ENCODE data around the gene CRYGN. TPM values are rescaled to one million over a fixed set of nuclear protein-coding genes. Genes with fewer than 3 reads are reported as not detected.

The CRYGN gene
- total and polyA plus RNA-seq, 2 experiments from 2014 or later = 0.59 to 1.5 TPM

DNA sequence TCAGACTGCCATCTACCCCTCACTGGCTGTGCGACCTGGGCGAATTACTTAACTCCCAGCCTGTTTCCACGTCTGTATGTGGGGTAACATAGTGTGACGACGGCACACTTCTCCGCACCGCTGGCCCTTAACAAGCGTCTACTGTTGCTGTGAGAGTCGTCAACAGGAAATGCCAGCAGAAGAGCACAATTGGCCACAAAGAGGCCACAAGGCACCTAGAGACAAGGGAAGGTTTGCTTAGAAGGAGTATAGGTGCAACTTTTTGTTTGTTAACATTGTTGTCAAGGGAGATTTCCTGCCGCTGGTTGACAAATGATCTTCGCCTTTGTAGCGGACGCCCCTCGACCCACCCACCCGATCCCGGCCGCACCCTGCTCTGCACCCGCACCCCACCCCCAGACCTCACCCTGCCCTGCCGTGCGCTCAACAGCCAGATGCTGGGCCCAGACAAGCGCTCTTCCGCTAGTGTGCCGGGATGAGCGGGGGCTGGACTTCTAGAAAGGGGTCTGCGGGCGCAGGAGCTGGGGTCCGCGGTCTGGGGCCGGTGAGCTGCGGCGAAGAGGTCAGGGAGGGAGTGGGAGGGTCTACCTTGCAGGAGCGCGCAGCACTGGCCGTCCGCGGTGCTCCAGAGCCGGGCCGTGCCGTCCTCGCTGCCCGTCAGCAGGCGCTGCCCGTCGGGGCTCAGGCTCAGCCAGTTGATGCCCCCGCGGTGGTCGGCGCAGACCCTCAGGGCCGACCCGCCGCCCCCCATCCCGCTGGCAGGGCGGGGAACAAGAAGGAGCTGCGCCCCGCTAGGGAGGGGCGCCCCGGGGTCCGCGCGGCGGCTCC, 30.9 kb downstream of the CRYGN start (continued):
- TF ChIP-seq ETS1 (IDR thresholded peaks at IDR 0.05) = no peak
- no peak for TF ChIP-seq ZNF114 (CRISPR knock-in tag; IDR thresholded peaks at IDR 0.05)
- TF ChIP-seq STAT1 (IDR thresholded peaks at IDR 0.05; ENCODE audit: unreplicated experiment) = no peak

DNA sequence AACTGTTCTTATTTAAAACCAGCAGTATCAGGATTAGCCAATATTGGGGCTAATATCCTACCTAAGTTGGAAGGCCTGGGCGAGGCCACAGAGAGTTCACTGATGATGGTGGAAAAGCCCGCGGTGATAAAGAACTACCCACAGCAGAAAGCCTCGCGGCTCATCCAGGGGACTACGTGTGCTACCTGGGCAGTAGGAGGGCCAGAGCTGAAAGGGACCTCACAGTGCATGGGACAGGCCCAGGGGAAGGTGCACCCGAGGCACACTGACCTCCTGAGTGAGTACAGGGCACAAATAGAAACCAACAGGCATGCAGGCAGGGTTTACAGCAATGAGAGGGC, 31.5 kb downstream of the CRYGN start:
- no peaks in the 10 kb centered on the region for H3K9me2 ChIP-seq (ENCODE audit: insufficient read depth)
- H3K4me3 Mint-ChIP-seq = peak overlapping the region; percentile 77
- H3F3A ChIP-seq (replicated peaks; ENCODE audit: low read depth) = peaks cover 4% of the 10 kb centered on the region; the same call in 1 of the 2 replicates
- TF ChIP-seq EZH2 (IDR thresholded peaks at IDR 0.05; ENCODE audit: low read depth, unreplicated experiment) (no peak), ETS1 (IDR thresholded peaks at IDR 0.05) (no peak), CTCF (conservative IDR thresholded peaks at IDR 0.05; ENCODE audit: low read depth in 2 of 2) (no peak), ZNF331 (CRISPR knock-in tag; IDR thresholded peaks at IDR 0.05; ENCODE audit: low read depth) (no peak), ZNF114 (CRISPR knock-in tag; IDR thresholded peaks at IDR 0.05) (no peak), POLR2AphosphoS5 (IDR thresholded peaks at IDR 0.05; ENCODE audit: low read depth) (no peak), STAT1 (IDR thresholded peaks at IDR 0.05; ENCODE audit: unreplicated experiment) (no peak)
- no peaks in the 10 kb centered on the region; the same call in 1 of the 2 replicates for H3K79me2 ChIP-seq (replicated peaks; ENCODE audit: insufficient read depth)
- ATAC-seq = peak; percentile 3
- H2AFZ ChIP-seq = no peak overlapping the region
- H3K27me3 ChIP-seq (ENCODE audit: insufficient read depth) = peaks cover 29% of the 10 kb centered on the region
- H3K4me1 Mint-ChIP-seq = peaks cover 38% of the 10 kb centered on the region
- no peak overlapping the region for H3K27ac ChIP-seq (ENCODE audit: low read depth)
- no peak for DNase-seq (ENCODE audit: low spot score)
- H3K27me3 Mint-ChIP-seq (ENCODE audit: insufficient read depth, low read depth, poor library complexity) = peaks cover 26% of the 10 kb centered on the region
- H3K36me3 ChIP-seq (ENCODE audit: insufficient read depth) = no peaks in the 10 kb centered on the region
- peak overlapping the region; percentile 93 for H3K4me2 ChIP-seq
- no peaks in the 10 kb centered on the region; the same call in 2 of the 3 replicates for H3K36me3 Mint-ChIP-seq (ENCODE audit: low read depth)
- no peaks in the 10 kb centered on the region; the same call in 1 of the 2 replicates for H4K20me1 ChIP-seq (replicated peaks; ENCODE audit: insufficient read depth)
- peak overlapping the region; percentile 92 for H3K4me3 ChIP-seq
- H3K27ac Mint-ChIP-seq = no peak overlapping the region
- peaks cover 4% of the 10 kb centered on the region; the same call in 1 of the 3 replicates for H3K9me3 Mint-ChIP-seq
- peaks cover 23% of the 10 kb centered on the region for H3K4me1 ChIP-seq (ENCODE audit: insufficient read depth)

All from GM23338 (cell line).